T-helper 17 cell (primary cell): ENCODE data around the gene DKK2. TPM values are rescaled to one million over a fixed set of nuclear protein-coding genes. Genes with fewer than 3 reads are reported as not detected.

Experiments
- ATAC-seq: fragments of 150-1000 bp; cut with Tn5 transposase; 2 replicates; pipeline ENCODE4 v1.10.0; 2021; ENCODE audit warnings: mild to moderate bottlenecking, moderate library complexity
- DNase-seq, 3 donors: peaks; one replicate each; pipeline versions ENCODE4 v3.0.0 to v3.0.0-alpha.2; 2020 to 2021
- H3K9me3 ChIP-seq: one replicate; pipeline ENCODE4 v1.7.0; 2013; ENCODE audit warnings: low read length, mild to moderate bottlenecking; ENCODE audit not compliant: control insufficient read depth, poor library complexity, severe bottlenecking
- H3K27ac Mint-ChIP-seq: one replicate; pipeline ENCODE4 v1.8.0; 2022; ENCODE audit warnings: mild to moderate bottlenecking, moderate library complexity, mixed read lengths
- H3K27me3 Mint-ChIP-seq: one replicate; pipeline ENCODE4 v1.8.0; 2022; ENCODE audit warnings: mixed read lengths
- H3K36me3 Mint-ChIP-seq: one replicate; pipeline ENCODE4 v1.8.0; 2022; ENCODE audit warnings: low read depth, mixed read lengths
- H3K4me1 Mint-ChIP-seq: one replicate; pipeline ENCODE4 v1.8.0; 2022; ENCODE audit warnings: mild to moderate bottlenecking, mixed read lengths
- H3K4me3 Mint-ChIP-seq: one replicate; pipeline ENCODE4 v1.8.0; 2022; ENCODE audit warnings: mild to moderate bottlenecking, moderate library complexity, mixed read lengths
- total RNA-seq, 4 donors: library from RNA in 2 of 4; stranded (reverse) in 2 of 4; gene quantifications; one replicate each; pipeline ENCODE4 v1.2.3 and lab custom pipeline; 2022 to 2026

DKK2 gene, protein sequence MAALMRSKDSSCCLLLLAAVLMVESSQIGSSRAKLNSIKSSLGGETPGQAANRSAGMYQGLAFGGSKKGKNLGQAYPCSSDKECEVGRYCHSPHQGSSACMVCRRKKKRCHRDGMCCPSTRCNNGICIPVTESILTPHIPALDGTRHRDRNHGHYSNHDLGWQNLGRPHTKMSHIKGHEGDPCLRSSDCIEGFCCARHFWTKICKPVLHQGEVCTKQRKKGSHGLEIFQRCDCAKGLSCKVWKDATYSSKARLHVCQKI
- total RNA-seq (not detected), total RNA-seq (lab: John Stamatoyannopoulos, UW) (0 reads per million in 2 donors)

GRCh38 chr4:107035819-107036583, at the start of gene DKK2:
Gene DKK2, minus strand, starts transcription at chr4:107036313. Its CDS starts 722 bp downstream, at chr4:107035591.
- DNase-seq (no peak), ATAC-seq (peak; percentile 41)
- H3K4me1 Mint-ChIP-seq: peaks cover 25% of the 10 kb centered on the region
- no peaks in the 10 kb centered on the region for H3K9me3 ChIP-seq
- H3K36me3 Mint-ChIP-seq: peaks cover 8% of the 10 kb centered on the region
- H3K27ac Mint-ChIP-seq: peak within 1 kb of the TSS; percentile 47
- peak within 1 kb of the TSS; percentile 90 for H3K4me3 Mint-ChIP-seq
- H3K27me3 Mint-ChIP-seq: peaks cover 75% of the 10 kb centered on the region

GRCh38 chr4:107077192-107077591, 41.1 kb upstream of the DKK2 start:
- Mint-ChIP-seq H3K27me3 (no peaks in the 10 kb centered on the region), H3K36me3 (no peaks in the 10 kb centered on the region), H3K4me3 (no peak overlapping the region), H3K27ac (no peak overlapping the region), H3K4me1 (no peaks in the 10 kb centered on the region)
- ATAC-seq (no peak), DNase-seq (no peak)
- no peaks in the 10 kb centered on the region for H3K9me3 ChIP-seq

DNA sequence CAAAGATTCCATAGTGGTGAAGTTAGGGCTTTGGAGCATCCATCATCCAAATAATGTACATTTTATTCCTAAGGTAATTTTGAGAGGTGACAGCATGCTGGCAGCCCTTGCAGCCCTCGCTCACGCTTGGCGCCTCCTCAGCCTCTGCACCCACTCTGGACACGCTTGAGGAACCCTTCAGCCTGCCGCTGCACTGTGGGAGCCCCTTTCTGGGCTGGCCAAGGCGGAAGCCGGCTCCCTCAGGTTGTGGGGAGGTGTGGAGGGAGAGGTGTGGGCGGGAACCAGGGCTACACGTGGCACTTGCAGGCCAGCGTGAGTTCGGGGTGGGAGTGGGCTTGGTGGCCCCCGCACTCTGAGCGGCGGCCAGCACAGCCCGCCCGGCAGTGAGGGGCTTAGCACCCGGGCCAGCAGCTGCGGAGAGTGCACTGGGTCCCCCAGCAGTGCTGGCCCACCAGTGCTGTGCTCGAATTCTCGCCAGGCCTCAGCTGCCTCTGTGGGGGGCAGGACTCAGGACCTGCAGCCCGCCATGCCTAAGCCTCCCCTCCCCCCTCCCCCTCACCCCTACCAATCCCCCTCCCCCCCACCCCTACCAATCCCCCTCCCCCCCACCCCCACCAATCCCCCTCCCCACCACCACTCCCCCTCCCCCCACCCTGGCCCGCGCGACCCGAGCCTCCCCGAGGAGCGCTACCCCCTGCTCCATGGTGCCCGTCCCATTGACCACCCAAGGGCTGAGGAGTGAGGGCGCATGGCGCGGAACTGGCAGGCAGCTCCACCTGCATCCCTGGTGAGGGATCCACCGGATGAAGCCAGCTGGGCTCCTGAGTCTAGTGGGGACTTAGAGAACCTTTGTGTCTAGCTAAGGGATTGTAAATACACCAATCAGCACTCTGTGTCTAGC, 37.0 kb upstream of the DKK2 start:
- Mint-ChIP-seq H3K27ac (no peak overlapping the region), H3K36me3 (no peaks in the 10 kb centered on the region), H3K27me3 (peaks cover 9% of the 10 kb centered on the region), H3K4me3 (no peak overlapping the region), H3K4me1 (peaks cover 3% of the 10 kb centered on the region)
- DNase-seq: no peak
- no peak for ATAC-seq
- no peaks in the 10 kb centered on the region for H3K9me3 ChIP-seq

GRCh38 chr4:107071108-107071507, 35.0 kb upstream of the DKK2 start:
- peaks cover 3% of the 10 kb centered on the region for H3K4me1 Mint-ChIP-seq
- DNase-seq (no peak), ATAC-seq (no peak)
- no peaks in the 10 kb centered on the region for H3K9me3 ChIP-seq
- H3K36me3 Mint-ChIP-seq: no peaks in the 10 kb centered on the region
- H3K4me3 Mint-ChIP-seq: no peak overlapping the region
- H3K27ac Mint-ChIP-seq: no peak overlapping the region
- peaks cover 9% of the 10 kb centered on the region for H3K27me3 Mint-ChIP-seq

DNA sequence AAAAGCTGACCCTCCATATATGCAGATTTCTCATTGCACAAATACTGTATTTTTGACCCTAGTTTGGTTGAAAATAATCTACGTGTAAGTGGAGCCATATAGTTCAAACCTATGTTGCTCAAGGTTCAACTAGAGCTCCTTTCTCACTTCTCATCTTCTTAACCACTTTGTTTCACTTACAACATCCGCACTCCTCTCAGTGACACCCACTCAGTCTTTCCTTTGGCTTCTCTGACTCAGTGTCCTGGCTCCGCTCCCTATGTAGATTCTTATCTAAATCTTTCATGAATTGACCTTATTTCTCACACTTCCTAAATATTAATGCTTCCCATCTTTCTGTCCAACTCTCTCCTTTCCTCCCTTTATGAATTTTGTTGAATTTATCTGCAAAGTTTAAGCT, 32.9 kb upstream of the DKK2 start:
- Mint-ChIP-seq H3K4me3 (no peak overlapping the region), H3K27ac (peak overlapping the region; percentile 37), H3K4me1 (peaks cover 3% of the 10 kb centered on the region), H3K36me3 (no peaks in the 10 kb centered on the region), H3K27me3 (peaks cover 9% of the 10 kb centered on the region)
- no peaks in the 10 kb centered on the region for H3K9me3 ChIP-seq
- ATAC-seq (no peak), DNase-seq (no peak)

DNA sequence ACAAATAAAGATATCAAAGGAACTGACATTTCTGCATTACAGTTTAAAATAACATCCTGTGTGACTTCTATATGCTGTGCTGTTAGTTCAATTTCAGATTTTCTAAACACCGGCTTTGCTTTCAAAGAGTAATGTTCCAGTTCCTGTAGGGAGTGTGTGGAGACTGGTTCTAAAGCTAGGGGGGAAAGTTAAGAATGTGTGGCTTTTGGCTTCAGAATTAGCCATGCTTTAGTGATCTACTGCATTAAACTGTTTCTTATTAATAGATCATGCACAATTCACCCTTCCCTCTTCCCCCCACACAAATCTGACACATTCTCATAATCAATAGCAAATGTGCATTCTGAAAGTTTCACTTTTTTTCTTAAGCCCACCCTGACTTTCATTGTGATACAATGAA, 32.0 kb upstream of the DKK2 start:
- no peak for DNase-seq
- H3K9me3 ChIP-seq: no peaks in the 10 kb centered on the region
- no peak for ATAC-seq
- Mint-ChIP-seq H3K27ac (no peak overlapping the region), H3K27me3 (peaks cover 9% of the 10 kb centered on the region), H3K36me3 (no peaks in the 10 kb centered on the region), H3K4me3 (no peak overlapping the region), H3K4me1 (peaks cover 3% of the 10 kb centered on the region)

DNA sequence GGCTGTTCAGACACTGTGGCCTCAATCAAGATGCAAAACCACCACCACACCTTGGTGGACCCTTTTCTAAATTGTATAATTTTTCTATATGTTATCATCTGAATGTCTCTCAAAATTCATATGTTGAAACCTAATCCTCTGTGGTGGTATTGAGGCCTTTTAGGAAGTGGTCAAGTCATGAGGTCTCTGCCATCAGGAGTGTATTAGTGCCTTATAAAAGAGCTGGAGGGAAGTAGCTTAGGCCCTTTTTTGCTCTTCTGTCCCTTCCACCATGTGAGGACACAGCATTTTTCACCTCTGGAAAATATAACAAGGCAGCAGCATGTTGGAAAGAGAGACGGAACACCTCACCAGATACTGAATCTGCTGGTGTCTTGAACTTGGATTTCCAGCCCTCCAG, 30.5 kb upstream of the DKK2 start:
- Mint-ChIP-seq H3K27ac (no peak overlapping the region), H3K4me1 (peaks cover 3% of the 10 kb centered on the region), H3K27me3 (peaks cover 12% of the 10 kb centered on the region), H3K4me3 (no peak overlapping the region), H3K36me3 (no peaks in the 10 kb centered on the region)
- DNase-seq (no peak), ATAC-seq (no peak)
- H3K9me3 ChIP-seq: no peaks in the 10 kb centered on the region

- H3K4me3 Mint-ChIP-seq: no peak overlapping the region
- H3K9me3 ChIP-seq: no peaks in the 10 kb centered on the region
- H3K36me3 Mint-ChIP-seq: no peaks in the 10 kb centered on the region
- no peak for DNase-seq
- no peak for ATAC-seq
- H3K27ac Mint-ChIP-seq: no peak overlapping the region
- H3K27me3 Mint-ChIP-seq: peaks cover 7% of the 10 kb centered on the region
- H3K4me1 Mint-ChIP-seq: peaks cover 3% of the 10 kb centered on the region
These were observed 29.1 kb upstream of the DKK2 start for GRCh38 chr4:107065201-107065600.

- H3K9me3 ChIP-seq: no peaks in the 10 kb centered on the region
- no peaks in the 10 kb centered on the region for H3K36me3 Mint-ChIP-seq
- ATAC-seq (no peak), DNase-seq (no peak)
- H3K27ac Mint-ChIP-seq: no peak overlapping the region
- no peak overlapping the region for H3K4me3 Mint-ChIP-seq
- H3K4me1 Mint-ChIP-seq: peaks cover 2% of the 10 kb centered on the region
- peaks cover 16% of the 10 kb centered on the region for H3K27me3 Mint-ChIP-seq
These were observed 24.3 kb upstream of the DKK2 start for GRCh38 chr4:107060388-107060787.

GRCh38 chr4:107058828-107059227, 22.7 kb upstream of the DKK2 start:
- Mint-ChIP-seq H3K36me3 (no peaks in the 10 kb centered on the region), H3K27me3 (peaks cover 22% of the 10 kb centered on the region), H3K4me1 (peaks cover 2% of the 10 kb centered on the region), H3K4me3 (no peak overlapping the region), H3K27ac (no peak overlapping the region)
- ATAC-seq (no peak), DNase-seq (no peak)
- H3K9me3 ChIP-seq: no peaks in the 10 kb centered on the region

DNA sequence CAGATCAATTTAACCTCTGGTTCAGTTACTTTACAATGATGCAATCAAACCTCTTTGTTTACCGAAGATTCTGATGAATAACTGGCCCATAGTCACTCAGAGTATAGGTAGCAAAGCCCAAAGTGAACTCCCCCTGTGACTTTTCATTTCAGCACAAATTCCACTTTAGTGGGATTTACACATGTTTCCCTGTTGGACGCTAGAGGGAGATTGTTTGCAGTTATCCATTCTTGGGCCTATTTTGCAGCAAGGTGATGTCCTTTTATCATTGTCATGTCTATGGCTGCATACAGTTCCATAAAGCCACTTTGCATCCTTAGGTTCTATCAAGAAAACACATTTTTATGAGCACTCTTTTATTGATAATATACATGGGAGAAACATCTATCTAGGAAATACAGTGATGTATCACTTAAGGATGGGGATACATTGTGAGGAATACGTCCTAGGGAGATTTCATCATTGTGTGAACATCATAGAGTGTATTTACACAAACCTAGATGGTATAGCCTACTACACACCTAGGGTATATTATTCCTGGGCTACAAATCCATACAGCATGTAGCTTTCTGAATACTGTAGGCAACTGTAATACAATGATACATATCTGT, 14.5 kb upstream of the DKK2 start:
- Mint-ChIP-seq H3K36me3 (no peaks in the 10 kb centered on the region), H3K27me3 (peaks cover 6% of the 10 kb centered on the region), H3K4me1 (no peaks in the 10 kb centered on the region), H3K4me3 (no peak overlapping the region), H3K27ac (no peak overlapping the region)
- H3K9me3 ChIP-seq: no peaks in the 10 kb centered on the region
- ATAC-seq (no peak), DNase-seq (no peak)

- H3K36me3 Mint-ChIP-seq: no peaks in the 10 kb centered on the region
- no peaks in the 10 kb centered on the region for H3K4me1 Mint-ChIP-seq
- no peaks in the 10 kb centered on the region for H3K9me3 ChIP-seq
- no peak overlapping the region for H3K27ac Mint-ChIP-seq
- DNase-seq (no peak), ATAC-seq (no peak)
- peaks cover 13% of the 10 kb centered on the region for H3K27me3 Mint-ChIP-seq
- H3K4me3 Mint-ChIP-seq: no peak overlapping the region
These were observed 10.1 kb upstream of the DKK2 start for GRCh38 chr4:107046261-107046660.

DNA sequence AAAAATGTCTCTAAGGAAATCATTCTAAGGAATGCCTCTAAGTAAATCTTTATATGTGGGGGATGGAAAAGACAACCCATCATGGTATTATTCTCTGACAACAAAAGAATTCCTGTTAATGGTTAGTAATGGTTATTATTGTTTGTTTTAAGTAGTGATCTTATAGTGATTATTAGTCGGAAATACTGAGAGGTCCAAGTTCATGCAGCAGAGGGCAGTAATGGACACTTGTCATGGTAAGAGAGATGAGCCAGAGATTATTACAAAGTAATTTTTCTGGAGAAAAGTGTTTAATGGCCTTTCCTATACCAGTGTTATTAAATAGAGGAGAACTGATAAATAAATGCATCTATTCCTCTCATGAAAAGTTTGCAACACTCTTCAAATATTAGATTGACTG, 8.1 kb upstream of the DKK2 start:
- no peak for ATAC-seq
- no peak for DNase-seq
- Mint-ChIP-seq H3K36me3 (no peaks in the 10 kb centered on the region), H3K27me3 (peaks cover 33% of the 10 kb centered on the region), H3K4me3 (no peak overlapping the region), H3K4me1 (no peaks in the 10 kb centered on the region), H3K27ac (no peak overlapping the region)
- H3K9me3 ChIP-seq: no peaks in the 10 kb centered on the region
